NCI-H1930 (cell line): ENCODE data around the gene C12orf57.

Source experiments
- DNase-seq, 2 experiments: peaks; one replicate each; lab custom pipeline; 2025; lab: John Stamatoyannopoulos, UW

Gene C12orf57

GRCh38 chr12:6937481-6938352 lies 6.1 kb upstream of the C12orf57 start:
- DNase-seq, result peak; percentile 95 to 98

- no peak for DNase-seq
These were observed 5.2 kb upstream of the C12orf57 start for GRCh38 chr12:6938353-6939190.

DNA sequence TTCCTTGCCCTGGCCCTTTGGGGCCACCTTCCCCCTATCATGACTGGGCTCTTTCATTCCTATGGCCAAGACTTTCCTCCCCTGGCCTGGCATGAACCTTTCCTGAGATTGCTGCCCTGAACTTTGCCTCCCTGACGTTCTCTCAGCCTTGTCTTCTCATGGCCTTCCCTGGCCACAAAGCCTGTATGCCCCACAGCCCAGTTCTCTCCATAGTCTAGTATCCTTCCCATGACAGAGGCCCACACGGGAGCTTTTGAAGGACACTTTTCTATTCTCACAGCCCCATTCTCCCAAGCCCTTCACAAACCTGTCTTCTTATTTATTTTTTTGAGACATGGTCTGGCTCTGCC lies 4.7 kb upstream of the C12orf57 start:
- no peak for DNase-seq

DNA sequence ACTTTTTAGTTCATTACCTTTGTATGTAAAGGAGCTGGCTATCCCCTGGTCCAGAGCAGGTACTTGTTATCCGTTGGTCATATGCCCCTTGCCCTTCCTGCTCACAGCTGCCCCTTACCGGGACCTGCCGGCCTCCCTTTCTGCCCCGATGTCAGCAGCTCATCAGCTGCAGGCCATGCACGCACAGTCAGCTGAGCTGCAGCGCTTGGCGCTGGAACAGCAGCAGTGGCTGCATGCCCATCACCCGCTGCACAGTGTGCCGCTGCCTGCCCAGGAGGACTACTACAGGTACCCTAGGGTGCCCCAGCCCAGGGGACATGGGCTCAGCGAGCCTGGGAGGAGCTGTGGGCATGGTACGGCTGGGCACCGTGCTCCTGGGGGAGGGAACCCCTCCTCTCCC lies 2.6 kb upstream of the C12orf57 start:
- no peak for DNase-seq

DNA sequence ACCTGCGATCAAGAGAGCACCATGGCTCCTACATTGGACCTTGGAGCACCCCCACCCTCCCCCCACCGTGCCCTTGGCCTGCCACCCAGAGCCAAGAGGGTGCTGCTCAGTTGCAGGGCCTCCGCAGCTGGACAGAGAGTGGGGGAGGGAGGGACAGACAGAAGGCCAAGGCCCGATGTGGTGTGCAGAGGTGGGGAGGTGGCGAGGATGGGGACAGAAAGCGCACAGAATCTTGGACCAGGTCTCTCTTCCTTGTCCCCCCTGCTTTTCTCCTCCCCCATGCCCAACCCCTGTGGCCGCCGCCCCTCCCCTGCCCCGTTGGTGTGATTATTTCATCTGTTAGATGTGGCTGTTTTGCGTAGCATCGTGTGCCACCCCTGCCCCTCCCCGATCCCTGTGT lies 2.0 kb upstream of the C12orf57 start:
- DNase-seq, result no peak

DNA sequence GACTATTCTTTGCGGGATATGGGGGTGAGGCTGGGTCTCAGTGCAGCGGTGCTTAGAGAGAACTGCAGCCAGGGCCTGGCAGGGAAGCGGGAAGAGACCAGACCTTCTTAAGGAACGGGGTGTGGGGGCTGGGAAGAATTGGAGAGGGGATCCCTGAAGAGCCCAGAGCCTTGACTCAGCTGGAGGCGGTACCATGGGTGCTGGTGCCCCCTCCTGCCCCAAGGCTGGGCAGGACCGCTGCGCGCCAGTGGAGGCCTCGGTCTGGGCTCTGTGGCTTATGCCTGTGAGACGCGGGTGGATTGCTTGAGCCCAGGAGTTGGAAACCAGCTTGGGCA lies 1.5 kb upstream of the C12orf57 start:
- no peak for DNase-seq

DNA sequence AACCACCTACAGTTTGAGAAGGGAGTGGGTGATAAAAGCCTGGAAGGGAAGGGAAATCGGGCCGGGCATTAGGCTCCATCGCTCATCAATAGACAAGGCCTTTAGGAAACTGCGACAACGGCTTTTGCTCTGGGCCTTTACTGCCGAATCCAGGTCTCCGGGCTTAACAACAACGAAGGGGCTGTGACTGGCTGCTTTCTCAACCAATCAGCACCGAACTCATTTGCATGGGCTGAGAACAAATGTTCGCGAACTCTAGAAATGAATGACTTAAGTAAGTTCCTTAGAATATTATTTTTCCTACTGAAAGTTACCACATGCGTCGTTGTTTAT lies 467 bp upstream of the C12orf57 start:
- DNase-seq, result peak; percentile 88

- peak; percentile 94 for DNase-seq
These were observed 762 bp downstream of the C12orf57 start for GRCh38 chr12:6944381-6945186.

DNA sequence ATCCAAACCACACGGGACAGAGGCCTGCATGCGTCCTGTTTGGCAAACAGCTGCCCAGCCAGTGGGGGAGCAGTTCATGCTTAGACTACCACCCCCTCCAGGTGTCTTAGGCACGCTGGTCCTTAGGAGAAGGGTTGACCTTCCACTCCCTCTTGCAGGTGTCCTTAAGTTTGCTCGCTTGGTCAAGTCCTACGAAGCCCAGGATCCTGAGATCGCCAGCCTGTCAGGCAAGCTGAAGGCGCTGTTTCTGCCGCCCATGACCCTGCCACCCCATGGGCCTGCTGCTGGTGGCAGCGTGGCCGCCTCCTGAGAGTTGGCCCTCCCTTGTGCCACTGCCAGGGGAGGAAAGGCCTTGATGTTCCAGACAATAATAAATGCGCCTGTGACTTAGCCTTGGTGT lies 1.8 kb downstream of the C12orf57 start:
- no peak for DNase-seq

- peak in 1 of 2 experiments; percentile 39 for DNase-seq
These were observed 2.5 kb downstream of the C12orf57 start for GRCh38 chr12:6946033-6946919.

GRCh38 chr12:6946920-6947374 lies 3.1 kb downstream of the C12orf57 start:
- no peak for DNase-seq

- DNase-seq, result no peak
These were observed 3.8 kb downstream of the C12orf57 start for GRCh38 chr12:6947615-6948014.

GRCh38 chr12:6948873-6949594 lies 5.2 kb downstream of the C12orf57 start:
- DNase-seq, result no peak

GRCh38 chr12:6950401-6950801 lies 6.6 kb downstream of the C12orf57 start:
- DNase-seq, result no peak

GRCh38 chr12:6950811-6951540 lies 7.2 kb downstream of the C12orf57 start, which contains the start of gene PTPN6:
Gene PTPN6, plus strand, starts transcription at chr12:6951356. Its CDS starts 157 bp downstream, at chr12:6951513.
- DNase-seq, result no peak

GRCh38 chr12:6951551-6952120 lies 7.8 kb downstream of the C12orf57 start:
- DNase-seq, result no peak

DNA sequence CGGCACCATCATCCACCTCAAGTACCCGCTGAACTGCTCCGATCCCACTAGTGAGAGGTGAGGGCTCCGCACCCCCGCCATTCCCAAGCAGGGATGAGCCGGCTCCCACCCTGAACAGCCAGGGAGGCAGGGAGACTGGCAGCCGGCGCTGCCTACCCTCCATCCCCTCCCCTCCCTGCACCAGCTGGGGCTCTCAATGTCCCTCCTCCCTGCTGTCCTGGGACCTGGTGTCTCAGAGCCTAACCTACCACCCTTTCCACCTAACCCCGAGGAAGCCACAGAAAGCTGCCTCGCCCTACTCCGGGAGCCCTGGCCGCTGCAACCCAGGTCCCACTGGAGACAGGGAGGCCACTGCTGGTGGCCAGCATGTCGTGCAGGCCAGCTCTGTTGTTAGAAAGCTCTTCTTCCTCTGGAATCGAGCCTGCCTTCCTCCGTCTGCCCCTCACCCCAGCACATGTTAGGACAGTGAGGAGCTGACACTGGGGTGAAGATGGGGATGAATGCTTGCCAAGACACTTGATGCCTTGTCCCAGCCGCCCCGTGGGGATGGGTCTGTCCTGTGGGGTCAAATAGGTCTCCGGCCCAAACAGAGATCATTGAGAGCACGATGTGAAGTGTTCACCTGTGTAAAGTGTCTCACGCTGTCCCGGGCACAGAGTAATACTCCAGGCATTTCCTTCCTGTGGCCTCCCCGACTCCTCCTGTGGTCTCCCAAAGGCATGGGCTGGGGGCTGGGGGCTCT lies 8.5 kb downstream of the C12orf57 start:
- DNase-seq, result no peak

DNA sequence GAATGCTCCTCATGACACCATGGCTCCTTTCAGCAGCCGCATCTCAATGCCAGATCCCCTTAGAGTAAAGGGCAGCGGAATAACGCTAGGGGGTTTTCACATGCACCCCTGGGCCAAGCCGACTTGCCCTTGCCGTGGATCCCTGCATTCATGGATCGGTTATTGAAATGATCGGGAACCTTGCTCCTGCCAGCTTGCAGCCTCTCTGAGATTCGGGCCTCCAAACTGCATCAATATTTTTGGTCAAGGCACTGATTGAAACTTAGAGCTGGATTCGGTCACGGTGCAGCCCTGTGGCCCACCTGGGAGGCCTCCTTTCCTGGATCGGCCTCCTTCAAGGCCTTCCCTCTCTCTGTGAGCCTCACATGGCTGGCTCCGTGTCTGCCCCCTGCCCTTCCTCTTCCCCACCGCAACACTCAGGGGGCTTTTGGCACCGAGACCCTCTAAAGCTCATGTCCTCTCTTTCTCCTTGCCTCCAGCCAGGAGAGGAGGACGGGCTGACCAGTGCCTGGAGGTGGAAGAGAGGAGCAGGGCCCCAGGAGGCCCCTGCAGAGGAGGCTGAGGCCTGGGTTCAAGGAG lies 9.1 kb downstream of the C12orf57 start:
- no peak for DNase-seq
